ENCODE results near the gene OBP2B.

- TF ChIP-seq CTCF (IDR thresholded peaks at IDR 0.05; ENCODE audit: poor library complexity, severe bottlenecking) (no peak), EZH2 (IDR thresholded peaks at IDR 0.05; ENCODE audit: borderline replicate concordance, insufficient read depth, low read length, poor library complexity, severe bottlenecking) (no peak), POLR2AphosphoS5 (IDR thresholded peaks at IDR 0.05) (no peak), TAF1 (IDR thresholded peaks at IDR 0.05; ENCODE audit: low read depth) (no peak), REST (IDR thresholded peaks at IDR 0.05; ENCODE audit: borderline replicate concordance) (no peak), EP300 (conservative IDR thresholded peaks at IDR 0.05; ENCODE audit: poor library complexity, severe bottlenecking) (no peak), SMC3 (conservative IDR thresholded peaks at IDR 0.05; ENCODE audit: poor library complexity) (no peak), MXI1 (conservative IDR thresholded peaks at IDR 0.05; ENCODE audit: poor library complexity, severe bottlenecking) (no peak), RAD21 (conservative IDR thresholded peaks at IDR 0.05) (no peak)
Measured at GRCh38 chr9:133249337-133249736, 40.3 kb upstream of the OBP2B start.

Measured in neural cell (in vitro differentiated cells).